ENCODE data around the gene ADD2. TPM values are rescaled to one million over a fixed set of nuclear protein-coding genes. Genes with fewer than 3 reads are reported as not detected.

ADD2 gene
- total RNA-seq, 1 donor from 2014 or later = 0.56 TPM

- no peak for ATAC-seq
Observed at GRCh38 chr2:70671092-70671675, 96.8 kb downstream of the ADD2 start.

GRCh38 chr2:70670626-70671025, 97.4 kb downstream of the ADD2 start:
- ATAC-seq = no peak

GRCh38 chr2:70670202-70670601, 97.8 kb downstream of the ADD2 start:
- no peak for ATAC-seq

GRCh38 chr2:70668911-70669310, 99.1 kb downstream of the ADD2 start:
- no peak for ATAC-seq

GRCh38 chr2:70668432-70668831, 99.6 kb downstream of the ADD2 start:
- no peak for ATAC-seq

- ATAC-seq = no peak
Observed at GRCh38 chr2:70664525-70664924, 103.5 kb downstream of the ADD2 start.

- no peak for ATAC-seq
Observed at GRCh38 chr2:70663411-70663810, 104.6 kb downstream of the ADD2 start.

GRCh38 chr2:70659551-70659950, 108.4 kb downstream of the ADD2 start:
- ATAC-seq = no peak

GRCh38 chr2:70658476-70658875, 109.5 kb downstream of the ADD2 start:
- no peak for ATAC-seq

GRCh38 chr2:70657246-70657645, 110.8 kb downstream of the ADD2 start:
- no peak for ATAC-seq

- ATAC-seq = no peak
Observed at GRCh38 chr2:70656421-70657010, 111.5 kb downstream of the ADD2 start.

GRCh38 chr2:70655786-70656185, 112.2 kb downstream of the ADD2 start:
- no peak for ATAC-seq

- peak; percentile 52 for ATAC-seq
Observed at GRCh38 chr2:70655211-70655610, 112.8 kb downstream of the ADD2 start.

- ATAC-seq = no peak
Observed at GRCh38 chr2:70651727-70652126, 116.3 kb downstream of the ADD2 start.

GRCh38 chr2:70651014-70651413, 117.0 kb downstream of the ADD2 start:
- ATAC-seq = no peak

- ATAC-seq = no peak
Observed at GRCh38 chr2:70648961-70649360, 119.0 kb downstream of the ADD2 start.

GRCh38 chr2:70647873-70648481, 120.0 kb downstream of the ADD2 start:
- peak; percentile 71 for ATAC-seq

GRCh38 chr2:70646420-70646818, 121.6 kb downstream of the ADD2 start:
- ATAC-seq = no peak

- ATAC-seq = peak; percentile 40
Observed at GRCh38 chr2:70645733-70646419, 122.1 kb downstream of the ADD2 start.

GRCh38 chr2:70643715-70644114, 124.3 kb downstream of the ADD2 start:
- peak; percentile 47 for ATAC-seq

- no peak for ATAC-seq
Observed at GRCh38 chr2:70641263-70641784, 126.7 kb downstream of the ADD2 start.

GRCh38 chr2:70639841-70640436, 128.1 kb downstream of the ADD2 start:
- no peak for ATAC-seq

- no peak for ATAC-seq
Observed at GRCh38 chr2:70638561-70638960, 129.4 kb downstream of the ADD2 start.
